ENCODE measurements around the gene BMP5. TPM values are rescaled to one million over a fixed set of nuclear protein-coding genes. Genes with fewer than 3 reads are reported as not detected.

BMP5 gene
- total and polyA plus RNA-seq, 2 donors from 2014 or later: 0.76 to 0.86 TPM

- no peaks in the 10 kb centered on the region for H3K36me3 ChIP-seq (ENCODE audit: control insufficient read depth in 2 of 3, insufficient read depth in 3 of 3, low read length in 3 of 3)
- H3K27ac ChIP-seq (ENCODE audit: low read depth in 2 of 2, low read length in 2 of 2): no peak overlapping the region
- intact Hi-C loops (cut with DNase I): no loop called here
- H3K9me3 ChIP-seq (ENCODE audit: control insufficient read depth in 2 of 3, insufficient read depth in 1 of 3, low read length in 3 of 3): no peaks in the 10 kb centered on the region
- peak in 2 of 5 donors; percentile 22 to 55 for DNase-seq
- H3K4me3 ChIP-seq (ENCODE audit: low read length in 3 of 3): no peak overlapping the region
- no peak for FAIRE-seq
- H3K9ac ChIP-seq (ENCODE audit: low read length in 3 of 3): no peak overlapping the region
- no peak for TF ChIP-seq CTCF (IDR thresholded peaks at IDR 0.05; ENCODE audit: borderline replicate concordance, extremely low read depth, insufficient read depth)
- H3K4me1 ChIP-seq (ENCODE audit: control insufficient read depth in 2 of 3, insufficient read depth in 2 of 3, low read depth in 1 of 3, low read length in 3 of 3): peaks cover 0 to 2% (median 0%) of the 10 kb centered on the region in 3 donors
- H3K27me3 ChIP-seq (ENCODE audit: control insufficient read depth, insufficient read depth, low read length): no peaks in the 10 kb centered on the region
Observed at GRCh38 chr6:55776113-55776512, 99.3 kb downstream of the BMP5 start.

GRCh38 chr6:55775029-55775318, 100.4 kb downstream of the BMP5 start:
- intact Hi-C loops (cut with DNase I): no loop called here
- H3K36me3 ChIP-seq (ENCODE audit: control insufficient read depth in 2 of 3, insufficient read depth in 3 of 3, low read length in 3 of 3): no peaks in the 10 kb centered on the region

GRCh38 chr6:55774286-55775028, 100.9 kb downstream of the BMP5 start:
- intact Hi-C loops (cut with DNase I): no loop called here
- no peak overlapping the region for H3K4me3 ChIP-seq (ENCODE audit: low read length in 3 of 3)
- no peak for FAIRE-seq
- no peaks in the 10 kb centered on the region for H3K9me3 ChIP-seq (ENCODE audit: control insufficient read depth in 2 of 3, insufficient read depth in 1 of 3, low read length in 3 of 3)
- H3K4me1 ChIP-seq (ENCODE audit: control insufficient read depth in 2 of 3, insufficient read depth in 2 of 3, low read depth in 1 of 3, low read length in 3 of 3): peaks cover 0 to 2% (median 0%) of the 10 kb centered on the region in 3 donors
- TF ChIP-seq CTCF (IDR thresholded peaks at IDR 0.05; ENCODE audit: borderline replicate concordance, extremely low read depth, insufficient read depth): no peak
- no peaks in the 10 kb centered on the region for H3K27me3 ChIP-seq (ENCODE audit: control insufficient read depth, insufficient read depth, low read length)
- H3K9ac ChIP-seq (ENCODE audit: low read length in 3 of 3): no peak overlapping the region
- H3K27ac ChIP-seq (ENCODE audit: low read depth in 2 of 2, low read length in 2 of 2): no peak overlapping the region
- DNase-seq: peak in 2 of 5 donors; percentile 22 to 54
- H3K36me3 ChIP-seq (ENCODE audit: control insufficient read depth in 2 of 3, insufficient read depth in 3 of 3, low read length in 3 of 3): no peaks in the 10 kb centered on the region

More at GRCh38 chr6:55775029-55775318, 100.4 kb downstream of the BMP5 start:
- no peak for TF ChIP-seq CTCF (IDR thresholded peaks at IDR 0.05; ENCODE audit: borderline replicate concordance, extremely low read depth, insufficient read depth)
- FAIRE-seq (no peak), DNase-seq (no peak)
- Histone ChIP-seq H3K27me3 (ENCODE audit: control insufficient read depth, insufficient read depth, low read length) (no peaks in the 10 kb centered on the region), H3K9ac (ENCODE audit: low read length in 3 of 3) (no peak overlapping the region), H3K4me1 (ENCODE audit: control insufficient read depth in 2 of 3, insufficient read depth in 2 of 3, low read depth in 1 of 3, low read length in 3 of 3) (peaks cover 0 to 2% (median 0%) of the 10 kb centered on the region in 3 donors), H3K9me3 (ENCODE audit: control insufficient read depth in 2 of 3, insufficient read depth in 1 of 3, low read length in 3 of 3) (no peaks in the 10 kb centered on the region), H3K27ac (ENCODE audit: low read depth in 2 of 2, low read length in 2 of 2) (no peak overlapping the region), H3K4me3 (ENCODE audit: low read length in 3 of 3) (no peak overlapping the region)
